CD4-positive, alpha-beta T cell treated with Interleukin-15 for 1 hour (primary cell): ENCODE measurements around the gene GAB2.
A peak's percentile ranks its signal among the peaks of the same experiment; 100 is the strongest.

Source experiments
- DNase-seq: peaks from one replicate; pipeline ENCODE4 v3.0.0-alpha.2; 2020

The GAB2 gene

DNA sequence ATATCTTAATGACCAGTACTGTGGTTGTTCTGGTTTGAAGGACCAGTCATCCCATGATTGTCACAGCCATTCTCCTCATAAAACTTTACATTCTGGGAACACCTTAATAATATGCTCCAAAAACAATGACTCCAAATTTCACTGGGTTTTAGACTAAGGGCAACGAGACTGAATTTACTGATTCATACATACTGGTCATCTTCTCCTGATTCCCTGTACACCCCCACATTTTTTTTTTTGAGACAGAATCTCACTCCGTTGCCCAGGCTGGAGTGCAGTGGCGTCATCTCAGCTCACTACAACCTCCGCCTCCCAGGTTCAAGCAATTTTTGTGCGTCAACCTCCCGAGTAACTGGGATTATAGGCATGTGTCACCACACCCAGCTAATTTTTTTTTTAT is 78.9 kb downstream of the GAB2 start:
- no peak for DNase-seq

DNA sequence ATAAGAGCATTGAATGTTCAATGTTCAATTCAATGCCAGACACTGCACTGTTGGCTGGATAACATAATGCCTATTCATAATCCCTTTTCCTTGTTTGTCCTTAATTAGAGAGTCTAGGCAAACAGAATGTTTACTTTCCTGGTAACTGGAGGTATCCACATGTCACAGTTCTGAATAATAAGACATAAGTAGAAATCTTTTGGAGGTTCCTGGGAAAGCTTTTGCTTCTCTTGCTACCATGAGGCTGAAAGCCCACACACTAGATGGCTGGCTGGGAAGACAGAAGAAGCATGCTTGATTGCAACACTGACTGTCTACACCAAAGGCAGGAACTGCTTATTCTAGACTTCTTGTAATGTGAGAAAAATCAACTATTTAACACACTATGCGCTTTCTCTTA is 79.5 kb downstream of the GAB2 start:
- no peak for DNase-seq

- no peak for DNase-seq
These were observed 80.1 kb downstream of the GAB2 start for GRCh38 chr11:78337554-78337924.

- no peak for DNase-seq
These were observed 80.6 kb downstream of the GAB2 start for GRCh38 chr11:78336877-78337553.

DNA sequence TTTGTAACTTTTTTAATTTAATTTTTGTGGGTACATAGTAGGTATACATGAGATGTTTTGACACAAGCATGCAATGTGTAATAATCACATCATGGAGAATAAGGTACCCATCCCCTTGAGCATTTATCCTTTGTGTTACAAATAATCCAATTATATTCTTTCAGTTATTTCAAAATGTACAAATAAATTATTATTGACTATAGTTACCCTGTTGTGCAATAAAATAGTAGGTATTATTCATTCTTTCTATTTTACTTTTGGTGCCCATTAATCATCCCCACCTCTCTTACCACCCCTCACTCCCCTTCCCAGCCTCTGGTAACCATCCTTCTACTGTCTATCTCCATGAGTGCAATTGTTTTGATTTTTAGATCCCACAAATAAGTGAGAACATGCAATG is 83.5 kb downstream of the GAB2 start:
- DNase-seq: no peak

DNA sequence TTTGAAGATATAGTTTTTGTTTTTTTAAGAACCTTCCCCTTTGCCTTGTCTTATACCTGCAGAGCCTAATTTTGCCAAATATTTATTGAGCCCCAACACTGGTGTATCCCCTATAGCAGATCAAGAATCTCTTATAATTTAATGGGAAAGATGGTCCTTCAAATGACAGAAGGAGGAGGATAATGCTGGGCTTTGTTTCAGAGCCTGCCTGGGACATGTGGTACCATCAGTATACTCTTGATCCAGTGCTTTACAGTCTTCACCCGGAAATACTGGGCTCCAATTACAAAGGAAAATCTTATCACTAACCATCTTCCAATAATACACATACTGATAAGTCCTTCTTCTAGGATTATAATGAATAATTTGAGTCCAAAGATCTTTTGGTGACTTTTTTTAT is 84.7 kb downstream of the GAB2 start:
- no peak for DNase-seq

DNA sequence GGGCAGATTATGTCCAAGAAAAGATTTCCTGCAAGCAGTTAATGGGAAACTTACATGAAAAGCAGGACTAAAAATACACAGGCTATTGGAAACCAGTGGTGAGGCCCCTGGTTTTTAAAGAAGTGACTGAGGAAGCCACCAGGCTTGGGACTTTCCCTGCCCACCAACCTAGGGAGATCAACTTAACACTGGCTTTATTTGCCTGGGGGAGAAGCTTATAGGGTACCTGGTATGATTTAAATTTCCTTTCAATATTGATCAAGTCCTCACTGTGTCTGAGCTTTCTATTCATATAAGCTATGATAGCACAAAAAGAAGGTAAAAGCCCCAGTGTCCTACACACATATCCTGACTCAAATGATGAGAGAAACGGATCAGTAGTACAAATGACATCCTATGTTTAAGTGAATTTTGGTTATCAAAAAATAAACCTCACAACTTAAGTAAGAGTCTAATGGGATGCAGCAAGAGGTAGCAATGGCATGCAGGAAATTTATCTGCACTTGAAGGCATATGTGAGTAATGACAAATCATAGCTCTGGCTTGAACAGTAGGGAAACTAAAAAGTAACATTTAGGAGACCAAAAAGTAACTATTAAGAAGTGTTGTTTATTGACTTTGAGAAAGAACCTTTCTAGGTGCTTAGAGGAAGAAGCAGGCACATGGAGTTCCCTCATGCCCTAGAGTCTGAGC is 85.3 kb downstream of the GAB2 start:
- no peak for DNase-seq

DNA sequence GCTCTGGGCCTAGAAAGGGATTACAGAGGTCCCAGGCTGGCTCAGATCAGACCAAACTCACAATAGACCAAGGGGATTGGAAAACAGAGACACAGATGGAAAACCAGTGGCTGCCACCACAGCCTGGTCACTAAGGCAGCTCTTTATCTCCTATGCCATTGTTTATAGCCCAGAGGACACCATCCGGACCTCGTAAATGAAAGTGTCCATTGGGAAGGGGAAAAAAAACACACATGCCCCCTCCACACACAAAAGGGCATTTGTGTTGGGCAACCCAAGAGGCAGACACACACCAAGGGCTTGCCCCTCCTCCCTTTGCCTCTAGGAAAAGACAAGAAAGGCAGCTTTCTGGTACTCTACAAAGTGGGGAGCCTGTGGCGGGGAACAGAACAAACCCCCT is 85.9 kb downstream of the GAB2 start:
- no peak for DNase-seq

GRCh38 chr11:78330361-78330760 is 87.3 kb downstream of the GAB2 start:
- DNase-seq: no peak

GRCh38 chr11:78327945-78328344 is 89.7 kb downstream of the GAB2 start:
- DNase-seq: no peak

DNA sequence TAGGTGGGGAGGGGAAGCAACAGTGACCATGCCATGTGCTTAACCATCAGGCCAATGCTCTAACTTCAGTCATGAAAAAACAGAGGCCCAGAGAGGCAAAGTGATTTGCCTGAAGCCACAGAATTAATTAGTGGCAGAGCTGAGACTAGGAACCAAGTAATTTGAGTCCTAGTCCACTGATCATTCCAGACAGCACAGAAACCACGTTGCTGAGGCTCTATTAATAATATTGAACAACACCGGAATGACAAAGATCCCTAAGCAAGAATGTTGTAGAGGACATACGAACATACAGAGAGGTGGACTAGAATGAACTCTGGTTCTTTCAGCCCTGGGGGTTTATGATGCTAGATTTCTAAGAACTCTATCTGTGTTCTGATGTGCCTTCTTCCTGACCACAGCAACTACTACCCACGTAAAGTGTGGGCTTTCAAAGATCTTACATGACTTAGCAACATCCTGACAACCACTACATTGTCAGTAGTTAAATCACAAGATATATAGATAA is 92.3 kb downstream of the GAB2 start:
- no peak for DNase-seq

DNA sequence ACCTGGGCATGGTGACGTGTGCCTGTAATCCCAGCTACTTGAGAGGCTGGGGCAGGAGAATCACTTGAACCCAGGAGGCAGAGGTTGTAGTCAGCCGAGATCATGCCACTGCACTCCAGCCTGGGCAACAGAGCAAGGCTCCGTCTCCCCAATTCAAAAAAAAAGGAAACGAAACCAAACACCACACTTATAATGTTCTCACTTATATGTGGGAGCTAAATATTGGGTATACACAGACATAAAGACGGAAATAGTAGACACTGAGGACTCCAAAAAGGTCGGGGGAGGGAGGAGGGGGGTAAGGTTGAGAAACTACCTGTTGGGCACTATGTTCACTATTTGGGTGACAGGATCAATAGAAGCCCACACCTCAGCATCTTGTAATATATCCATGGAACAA is 94.3 kb downstream of the GAB2 start:
- no peak for DNase-seq

- DNase-seq: no peak
These were observed 98.1 kb downstream of the GAB2 start for GRCh38 chr11:78319453-78319955.

- no peak for DNase-seq
These were observed 99.1 kb downstream of the GAB2 start for GRCh38 chr11:78318321-78319114.

- DNase-seq: no peak
These were observed 101.9 kb downstream of the GAB2 start for GRCh38 chr11:78315724-78316123.

DNA sequence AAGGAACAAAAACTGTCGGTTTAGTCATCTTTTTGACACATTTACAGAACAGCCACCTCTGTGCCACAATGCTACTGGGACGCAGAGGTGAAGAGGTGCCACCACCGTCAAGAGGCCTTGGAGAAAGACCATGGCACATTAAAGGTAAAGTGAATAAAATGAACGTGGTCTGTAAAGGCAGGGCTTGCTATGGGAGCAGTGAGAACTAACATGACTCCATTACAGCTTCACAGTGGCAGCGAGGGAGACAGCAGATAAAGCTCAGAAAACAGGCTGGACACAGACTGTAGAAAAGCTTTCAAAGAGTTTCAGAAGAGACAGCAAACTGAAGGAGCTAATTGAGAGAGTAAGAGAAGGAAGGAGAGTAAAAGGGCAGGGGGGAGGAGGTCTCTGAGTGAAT is 102.9 kb downstream of the GAB2 start:
- DNase-seq: no peak

DNA sequence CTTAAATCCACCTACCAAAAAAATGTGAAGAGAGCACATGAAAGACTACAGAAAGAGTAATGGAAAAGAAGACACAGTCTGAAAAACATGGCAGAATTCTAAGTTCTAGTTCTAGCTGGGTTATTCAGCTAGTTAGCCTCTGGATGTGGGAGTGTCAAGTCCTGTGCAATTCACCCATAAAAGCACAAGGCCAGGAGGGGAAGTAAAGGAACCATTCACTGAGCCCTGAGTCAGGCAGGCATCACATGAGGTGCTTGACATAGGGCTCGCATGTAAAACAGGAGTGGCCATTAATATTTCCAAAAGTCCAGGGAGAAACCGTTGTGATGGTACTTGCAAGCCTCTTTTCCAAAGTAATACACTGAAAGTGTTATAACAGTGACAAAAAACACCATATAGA is 103.7 kb downstream of the GAB2 start:
- peak; percentile 26 for DNase-seq

DNA sequence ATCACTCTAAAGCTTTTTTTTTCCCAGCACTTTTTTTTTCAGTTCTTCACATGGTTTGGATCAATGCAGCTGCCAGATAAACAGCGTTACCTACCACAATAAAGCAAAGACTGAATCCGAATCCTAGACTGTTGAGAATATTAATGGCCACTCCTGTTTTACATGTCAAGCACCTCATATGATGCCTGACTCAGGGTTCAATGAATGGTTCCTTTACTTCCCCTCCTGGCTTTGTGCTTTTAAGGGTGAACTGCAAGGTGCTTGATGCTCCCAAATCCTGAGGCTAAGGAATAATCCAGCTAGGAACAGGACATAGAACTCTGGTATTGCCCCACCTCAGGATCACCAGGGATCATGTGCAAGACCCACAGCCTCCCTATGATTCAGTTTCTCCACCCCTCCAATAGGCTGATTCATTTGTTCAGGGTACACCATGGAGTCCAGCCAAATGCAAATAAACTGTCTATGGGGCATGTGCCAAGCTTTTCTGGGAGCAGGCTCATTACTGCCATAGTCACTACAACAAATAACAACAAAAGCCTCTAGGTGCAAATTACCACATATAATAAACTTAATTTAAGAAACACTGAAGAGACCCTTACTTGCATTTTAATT is 104.3 kb downstream of the GAB2 start:
- no peak for DNase-seq

GRCh38 chr11:78312712-78313111 is 104.9 kb downstream of the GAB2 start:
- no peak for DNase-seq

DNA sequence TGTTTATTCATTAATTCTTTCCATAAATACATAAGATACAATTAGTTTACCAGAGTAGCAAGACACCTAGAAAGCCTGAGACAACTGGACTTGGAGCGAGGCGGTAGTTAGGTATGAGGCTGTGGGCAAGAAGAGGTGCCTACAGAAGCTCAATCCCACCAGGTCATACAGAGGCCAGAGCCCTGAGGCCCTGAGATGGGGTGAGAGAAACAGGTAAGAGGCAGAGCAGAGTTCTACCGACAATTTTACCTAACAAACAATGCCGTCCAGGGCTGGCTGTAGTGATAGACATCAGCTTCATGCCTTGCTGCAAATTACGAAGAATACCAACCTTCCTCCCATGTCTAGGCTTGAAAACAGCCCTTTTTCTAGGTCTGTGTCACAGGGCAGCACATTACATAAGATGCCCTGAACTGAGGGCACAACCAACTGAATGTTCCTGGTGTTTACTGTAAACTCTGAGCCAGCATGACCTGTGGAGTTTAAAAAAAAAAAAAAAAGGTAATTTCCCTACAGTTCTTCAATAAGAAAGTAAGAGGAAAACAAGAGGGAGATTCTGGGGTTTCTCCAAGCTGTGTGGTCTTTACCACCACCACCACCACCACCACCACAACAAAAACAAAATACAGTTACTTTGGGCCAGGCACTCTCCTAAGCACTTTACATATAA is 105.8 kb downstream of the GAB2 start:
- no peak for DNase-seq

GRCh38 chr11:78310500-78310909 is 107.1 kb downstream of the GAB2 start:
- no peak for DNase-seq

- DNase-seq: no peak
These were observed 113.4 kb downstream of the GAB2 start for GRCh38 chr11:78304201-78304600.
